ENCODE measurements around the gene AQR.
"Not testable (repeated sequence)": the region's sequence is repeated elsewhere in the genome, so short reads cannot be mapped to it uniquely, and the experiment has no call there.

Gene AQR

DNA sequence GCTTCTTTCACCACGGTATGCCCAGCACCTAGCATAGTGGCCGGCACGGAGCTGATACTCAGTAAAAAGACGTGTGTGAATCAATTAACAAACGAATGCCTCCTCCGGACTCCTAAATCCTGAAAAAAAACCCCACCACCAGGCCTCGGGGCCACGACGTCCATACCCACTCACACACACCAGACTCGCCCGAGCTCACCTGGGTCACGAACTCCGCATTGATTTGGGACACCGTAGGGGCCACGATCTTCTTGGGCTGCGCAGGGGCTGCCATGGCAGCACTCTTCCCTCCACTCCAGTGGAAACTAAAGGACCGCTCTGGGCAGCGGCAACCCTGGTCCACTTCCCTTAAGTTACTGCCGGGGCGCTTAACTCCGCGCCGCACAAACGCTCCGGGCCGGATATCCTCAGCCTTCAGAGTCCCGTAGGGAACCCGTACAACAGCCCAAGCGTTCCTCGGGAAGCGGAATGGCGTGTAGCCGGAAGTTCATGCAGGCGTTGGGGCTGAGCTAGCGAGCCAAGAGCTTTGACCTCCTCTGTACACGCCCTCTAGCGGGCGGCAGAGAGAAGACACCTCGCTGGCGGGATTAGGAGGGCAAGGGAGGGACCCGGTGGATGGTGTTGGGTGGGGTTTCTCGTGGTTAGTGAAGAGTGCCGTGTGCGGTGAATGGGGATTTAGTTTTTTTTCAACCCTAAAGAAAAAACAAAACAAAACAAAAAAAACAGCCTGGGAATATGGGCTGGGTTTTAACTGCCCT lies at the start of gene AQR:
AQR (minus strand) TSS at position 403 of the 758 bp plus-strand sequence; CDS start at position 274, 129 bp downstream.
- peak; percentile 72 for FAIRE-seq
- DNase-seq (ENCODE audit: low spot score) = peak; percentile 91

DNA sequence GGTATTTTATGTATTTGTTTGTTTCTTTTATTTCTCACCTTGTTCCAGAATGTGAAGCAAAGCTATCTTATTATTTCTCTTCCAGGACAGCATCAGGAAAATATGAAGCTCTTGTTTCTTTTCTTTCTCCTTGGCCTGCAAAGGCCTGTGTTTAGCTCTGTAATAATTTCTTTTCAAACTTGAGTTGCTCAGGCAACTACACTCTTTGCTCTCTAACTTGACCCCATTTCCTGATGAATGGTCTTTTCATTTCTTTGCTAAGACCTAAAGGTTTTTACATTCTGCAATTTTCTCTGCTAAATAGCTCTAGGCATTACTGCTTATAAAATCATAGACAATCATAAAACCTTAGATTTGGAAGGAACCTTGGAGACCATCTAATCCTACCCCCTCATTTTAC lies 44.7 kb upstream of the AQR start:
- no peak for FAIRE-seq
- DNase-seq (ENCODE audit: low spot score) = no peak

DNA sequence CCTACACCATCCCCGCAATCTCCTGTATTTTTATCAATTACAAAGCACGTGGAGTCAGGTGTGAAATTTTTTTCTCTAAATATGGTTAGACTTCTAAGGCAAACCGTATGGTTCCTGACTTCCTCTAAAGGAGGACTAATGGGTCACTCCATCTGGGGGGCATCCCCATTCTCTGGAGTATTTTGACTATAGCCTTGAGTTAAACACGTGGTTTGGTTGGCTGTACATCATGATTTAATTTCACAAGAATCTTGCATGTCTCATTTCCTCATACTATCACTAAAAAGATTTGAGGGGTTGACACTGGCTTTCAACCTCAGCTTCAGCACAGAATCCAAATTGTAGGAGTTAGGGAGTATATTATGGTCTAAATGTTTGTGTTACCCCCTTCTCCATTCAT lies 43.8 kb upstream of the AQR start:
- DNase-seq (ENCODE audit: low spot score) (no peak), FAIRE-seq (no peak)

DNA sequence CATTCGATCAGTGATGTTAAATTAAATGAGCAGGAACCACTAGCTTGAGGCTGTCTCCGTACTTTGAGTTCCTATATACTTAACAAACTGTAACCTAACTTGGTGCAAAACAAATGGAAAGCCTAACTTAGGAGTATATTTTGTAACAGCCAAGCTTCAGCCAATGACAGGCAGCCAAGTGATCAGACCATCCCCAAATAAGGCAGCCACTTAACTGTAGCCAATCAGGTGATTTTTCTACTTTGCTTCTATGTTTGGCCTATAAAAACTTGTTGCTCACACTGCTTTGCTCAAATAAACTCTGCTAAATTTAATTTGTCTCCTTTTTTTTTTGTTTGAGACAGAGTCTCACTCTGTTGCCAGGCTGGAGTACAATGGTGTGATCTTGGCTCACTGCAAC lies 37.9 kb upstream of the AQR start:
- DNase-seq (ENCODE audit: low spot score) (no peak), FAIRE-seq (no peak)

DNA sequence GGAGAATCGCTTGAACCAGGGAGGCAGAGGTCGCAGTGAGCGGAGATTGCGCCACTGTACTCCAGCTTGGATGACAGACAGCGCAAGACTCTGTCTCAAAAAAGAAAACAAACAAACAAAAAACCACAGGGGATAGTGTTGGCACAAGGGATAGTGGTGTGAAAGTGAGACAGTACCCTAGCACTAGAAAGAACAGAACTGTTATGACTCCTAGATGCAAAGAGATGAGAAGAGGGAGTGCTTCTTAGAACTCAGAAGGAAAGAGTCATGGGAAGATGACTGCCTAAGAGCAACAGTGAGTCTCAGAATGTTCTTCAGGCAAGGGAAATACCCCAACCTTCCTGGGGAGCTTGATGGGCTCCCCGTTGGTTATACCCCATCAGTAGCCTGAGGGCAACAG lies 36.4 kb upstream of the AQR start:
- DNase-seq (ENCODE audit: low spot score) (no peak), FAIRE-seq (no peak)

DNA sequence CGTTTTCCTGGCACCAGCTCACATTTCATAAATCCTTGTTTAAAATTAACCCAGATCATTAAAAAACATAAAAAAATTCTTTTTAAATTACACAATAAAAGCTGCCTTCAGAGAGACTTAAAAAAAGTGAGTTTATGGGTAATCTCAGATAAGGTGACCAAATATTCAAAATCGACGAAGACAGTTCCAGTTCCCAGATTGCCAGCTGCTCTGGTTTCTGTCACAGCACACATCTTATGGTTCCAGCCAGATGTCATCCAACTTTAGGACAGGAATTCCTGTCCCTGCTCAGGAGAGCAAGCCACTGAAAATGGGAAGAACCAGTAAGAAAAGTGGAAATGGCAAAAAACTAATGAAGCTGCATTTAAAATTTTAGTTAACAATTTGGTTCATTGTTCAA lies 34.4 kb upstream of the AQR start:
- FAIRE-seq = no peak
- no peak for DNase-seq (ENCODE audit: low spot score)

DNA sequence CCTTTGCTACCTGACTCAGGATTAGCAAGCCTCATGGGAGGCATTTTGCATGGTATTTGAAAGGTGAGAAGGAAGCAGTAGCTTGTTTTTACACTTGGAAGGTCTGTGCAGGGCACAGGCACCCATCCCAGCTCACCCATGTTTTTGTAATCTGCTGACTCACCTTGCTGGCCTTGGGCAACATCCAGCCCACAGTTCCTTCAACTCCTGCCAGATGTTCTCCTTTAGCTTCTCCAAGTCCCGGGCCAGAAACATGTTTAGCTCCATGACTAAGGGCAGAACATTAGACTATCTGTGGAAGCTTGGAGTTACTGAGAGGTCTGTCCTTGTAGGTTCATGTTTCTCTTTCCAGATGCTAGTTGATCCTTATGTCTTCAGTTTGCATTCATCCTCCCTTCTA lies 31.0 kb upstream of the AQR start:
- no peak for FAIRE-seq

DNA sequence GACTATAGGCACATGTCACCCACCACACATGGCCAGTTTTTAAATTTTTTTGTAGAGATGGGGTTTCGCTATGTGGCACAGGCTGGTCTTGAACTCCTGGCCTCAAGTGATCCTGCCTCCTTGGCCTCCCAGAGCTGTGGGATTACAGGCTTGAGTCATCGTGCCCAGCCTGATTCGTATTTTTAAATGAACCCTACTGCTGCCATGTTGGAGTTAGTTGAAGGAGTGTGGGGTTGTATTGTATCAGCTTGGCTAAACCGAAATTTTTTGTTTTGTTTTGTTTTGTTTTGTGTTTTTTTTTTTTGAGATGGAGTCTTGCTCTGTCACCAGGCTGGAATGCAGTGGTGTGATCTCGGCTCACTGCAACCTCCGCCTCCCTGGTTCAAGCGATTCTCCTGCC lies 30.4 kb upstream of the AQR start:
- FAIRE-seq (no peak), DNase-seq (ENCODE audit: low spot score) (no peak)

More for the DNA sequence above, 31.0 kb upstream of the AQR start:
- DNase-seq (ENCODE audit: low spot score) = no peak

DNA sequence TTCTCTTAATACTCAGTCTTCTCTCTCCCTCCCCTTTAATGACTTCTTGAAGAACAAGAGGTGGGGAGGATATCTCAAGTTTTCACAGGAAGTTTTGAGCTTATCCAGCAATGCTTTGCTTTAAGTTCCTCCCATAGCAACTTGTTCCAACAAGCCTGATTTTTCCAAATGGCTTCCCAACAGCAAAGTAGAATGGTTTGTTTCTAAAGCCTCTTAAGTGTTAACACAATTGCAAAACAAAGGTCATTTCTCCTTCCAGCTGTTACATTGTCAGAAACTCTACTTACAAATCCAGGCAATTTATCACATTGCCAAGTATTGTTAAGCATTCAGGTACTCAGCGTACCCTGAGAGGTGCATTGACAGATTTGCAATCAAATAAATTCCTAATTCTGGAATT lies 25.4 kb upstream of the AQR start:
- no peak for DNase-seq (ENCODE audit: low spot score)
- FAIRE-seq = no peak

DNA sequence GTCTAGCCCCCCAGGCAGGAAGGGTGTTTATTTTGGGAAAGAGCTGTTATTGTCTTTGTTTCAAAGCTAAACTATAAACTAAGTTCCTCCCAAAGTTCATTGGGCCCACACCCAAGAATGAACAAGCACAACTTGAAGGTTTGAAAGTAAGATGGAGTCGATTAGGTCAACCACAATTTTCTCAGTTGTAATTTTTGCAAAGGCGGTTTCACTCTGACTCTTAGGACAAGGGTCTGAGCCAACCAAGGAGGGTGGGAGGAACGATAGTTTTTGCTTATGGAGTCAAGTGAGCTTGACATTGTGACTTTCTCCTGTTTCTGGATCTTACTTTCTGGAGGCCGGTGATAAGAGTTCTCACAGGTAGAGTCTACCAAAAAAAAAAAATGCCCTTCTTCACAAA lies 24.3 kb upstream of the AQR start:
- FAIRE-seq (no peak), DNase-seq (ENCODE audit: low spot score) (no peak)

DNA sequence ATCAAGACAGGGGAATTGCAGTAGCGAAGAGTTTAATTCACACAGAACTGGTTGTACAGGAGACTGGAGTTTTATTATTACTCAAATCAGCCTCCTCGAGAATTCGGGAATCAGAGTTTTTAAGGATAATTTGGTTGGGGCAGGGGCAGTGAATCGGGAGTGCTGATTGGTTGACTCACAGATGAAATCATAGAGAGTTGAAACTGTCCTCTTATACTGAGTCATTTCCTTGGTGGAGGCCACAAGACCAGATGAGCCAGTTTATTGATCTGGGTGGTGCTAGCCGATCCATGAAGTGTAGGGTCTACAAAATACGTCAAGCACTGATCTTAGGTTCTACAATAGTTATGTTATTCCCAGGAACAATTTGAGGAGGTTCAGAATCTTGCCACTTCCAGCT lies 23.9 kb upstream of the AQR start:
- DNase-seq (ENCODE audit: low spot score) (no peak), FAIRE-seq (no peak)

DNA sequence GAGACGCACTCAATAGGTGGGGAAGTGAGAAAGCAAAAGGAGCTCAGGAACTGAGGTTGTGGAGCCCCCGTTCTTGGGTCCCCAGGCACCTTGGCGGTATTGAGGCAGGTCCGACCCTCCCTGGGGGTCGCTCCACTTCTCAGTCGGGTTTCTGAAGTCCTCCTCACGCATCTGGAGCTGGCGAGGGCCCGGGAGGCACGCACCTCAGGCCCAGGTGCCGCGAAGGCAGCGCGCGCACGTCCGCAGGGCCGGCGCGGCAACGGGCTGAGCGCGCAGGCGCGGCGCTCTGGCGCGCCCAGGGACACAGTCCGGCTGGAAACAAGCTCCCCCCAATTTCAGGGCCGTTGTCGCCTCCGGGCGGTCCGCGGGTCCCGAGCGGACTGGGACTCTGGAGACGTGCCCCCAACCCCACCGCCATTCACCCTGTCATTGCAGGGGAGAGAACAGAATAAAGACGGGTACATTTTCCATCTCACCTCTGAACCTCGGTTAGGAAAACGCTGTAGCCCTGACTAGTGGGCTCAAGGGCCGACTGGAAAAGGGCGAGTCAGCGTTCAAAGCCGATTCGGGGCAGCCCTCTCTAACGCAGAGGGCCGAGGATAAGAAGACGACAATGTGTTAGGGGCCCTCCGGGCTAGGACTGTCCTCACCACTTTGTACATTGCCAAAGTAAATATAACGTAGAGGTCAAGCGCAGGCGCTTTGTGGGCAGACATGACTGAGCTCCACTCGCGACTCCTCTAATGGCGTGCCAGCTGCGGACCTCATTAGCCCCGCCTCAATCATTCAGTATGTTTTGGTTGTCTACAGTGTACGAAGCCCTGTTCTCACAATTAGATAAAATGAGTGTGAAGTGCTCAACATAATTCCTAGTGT lies 18.7 kb upstream of the AQR start, which contains the start of gene ZNF770:
ZNF770 (minus strand) TSS at position 261 of the 876 bp plus-strand sequence. CDS start 4,853 bp downstream, outside the sequence.
- FAIRE-seq (no peak), DNase-seq (ENCODE audit: low spot score) (peak; percentile 23)

DNA sequence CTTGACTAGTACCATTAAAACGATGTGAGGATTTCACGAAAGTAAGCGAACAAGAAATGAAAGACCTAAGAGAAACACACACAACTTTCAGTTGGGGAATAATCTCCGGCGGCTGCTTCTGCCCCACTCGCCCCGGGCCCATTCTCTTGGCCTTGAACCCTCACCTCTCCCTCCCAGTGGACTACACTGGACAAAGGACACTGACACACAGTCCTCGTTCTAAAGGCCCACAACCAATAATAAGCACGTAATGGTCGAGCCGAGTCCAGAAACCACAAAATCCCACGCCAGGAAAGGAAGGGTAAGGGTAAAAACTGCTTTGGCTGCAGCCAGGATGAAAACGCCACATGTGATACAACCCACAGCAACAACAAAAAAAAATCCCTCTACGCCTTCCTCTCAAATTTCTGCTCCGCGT lies 18.1 kb upstream of the AQR start:
- DNase-seq (ENCODE audit: low spot score) (no peak), FAIRE-seq (no peak)

DNA sequence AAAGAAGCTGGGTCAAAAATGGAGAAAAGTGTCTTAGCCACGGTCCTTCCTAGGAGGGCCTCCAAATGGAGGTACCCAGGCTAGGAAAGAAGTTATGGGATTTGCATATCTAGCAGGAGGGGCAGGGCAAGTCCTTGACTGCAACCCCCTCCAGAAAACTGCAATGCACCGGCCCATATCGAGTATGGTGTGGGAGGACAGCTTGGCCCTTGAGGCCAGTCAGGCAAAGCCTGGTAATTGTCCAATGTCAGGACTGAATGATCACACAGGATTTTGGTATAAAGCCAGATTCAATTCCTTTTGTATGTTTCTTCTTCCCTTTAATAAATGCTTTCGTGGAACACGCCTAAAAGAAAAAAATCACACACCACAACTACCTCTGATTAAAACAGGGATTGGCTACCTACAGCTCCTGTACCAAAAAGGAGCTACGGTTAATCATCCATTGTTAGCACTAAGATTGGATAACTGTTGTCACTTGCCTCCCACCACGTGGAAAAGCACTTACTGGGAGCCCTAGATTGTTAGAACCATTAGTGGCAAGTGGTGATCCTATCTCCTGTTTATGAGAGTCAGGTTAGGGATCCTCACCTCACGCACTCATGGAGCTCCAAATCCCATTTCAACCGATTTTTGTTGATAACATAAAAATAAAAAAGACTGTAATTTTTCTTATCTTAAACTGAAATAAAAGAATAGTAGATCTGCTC lies 17.4 kb upstream of the AQR start:
- DNase-seq (ENCODE audit: low spot score) (peak; percentile 17), FAIRE-seq (no peak)

DNA sequence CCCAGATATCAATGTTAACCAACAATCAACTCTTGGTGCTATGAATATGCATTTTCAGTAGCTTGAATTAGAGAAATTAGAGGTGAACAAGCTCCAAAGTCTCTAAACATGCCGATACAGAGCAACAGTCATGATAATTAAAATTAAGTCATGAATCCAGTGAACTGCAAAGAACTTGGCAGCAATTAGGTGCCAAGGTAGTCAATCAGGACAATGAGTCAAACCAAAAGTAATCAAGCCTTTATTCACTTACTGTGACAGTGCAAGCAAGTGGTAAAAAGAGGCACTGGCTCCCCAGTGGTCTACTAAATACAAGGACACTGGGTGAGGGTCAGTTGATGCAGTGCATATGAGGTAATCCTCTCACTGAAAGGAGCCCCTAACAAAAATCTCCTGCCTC lies 16.8 kb upstream of the AQR start:
- no peak for DNase-seq (ENCODE audit: low spot score)
- no peak for FAIRE-seq

DNA sequence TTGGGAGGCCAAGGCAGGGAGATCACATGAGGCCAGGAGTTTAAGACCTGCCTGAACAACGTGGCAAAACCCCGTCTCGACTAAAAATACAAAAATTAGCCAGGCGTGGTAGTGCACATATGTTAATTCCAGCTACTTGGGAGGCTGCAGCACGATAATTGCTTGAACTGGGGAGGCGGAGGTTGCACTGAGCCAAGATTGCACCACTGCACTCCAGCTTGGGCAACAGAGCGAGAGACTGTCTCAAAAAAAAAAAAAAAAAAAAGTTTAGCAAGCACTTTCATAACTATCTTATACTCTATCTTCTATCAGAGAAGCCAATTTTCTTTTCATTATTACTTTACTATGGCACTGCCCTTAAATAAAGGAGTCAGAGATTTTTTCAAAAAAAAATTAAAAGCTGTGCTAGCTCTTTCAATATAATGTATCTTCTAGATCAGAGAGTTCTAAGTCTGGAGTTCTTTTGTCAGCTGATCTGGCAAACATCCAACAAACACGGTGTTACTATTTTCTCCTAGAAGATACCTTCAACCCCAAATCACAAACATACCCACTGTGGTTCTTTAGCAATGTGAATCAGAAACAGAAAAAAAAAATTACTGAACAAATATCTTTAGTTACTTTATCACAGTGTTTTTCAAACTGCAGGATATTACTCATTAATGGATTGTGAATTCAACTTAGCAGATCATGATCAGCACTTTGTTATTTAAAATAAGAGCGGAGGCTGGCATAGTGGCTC lies 15.5 kb upstream of the AQR start:
- DNase-seq (ENCODE audit: low spot score) = peak; percentile 8
- FAIRE-seq = no peak

DNA sequence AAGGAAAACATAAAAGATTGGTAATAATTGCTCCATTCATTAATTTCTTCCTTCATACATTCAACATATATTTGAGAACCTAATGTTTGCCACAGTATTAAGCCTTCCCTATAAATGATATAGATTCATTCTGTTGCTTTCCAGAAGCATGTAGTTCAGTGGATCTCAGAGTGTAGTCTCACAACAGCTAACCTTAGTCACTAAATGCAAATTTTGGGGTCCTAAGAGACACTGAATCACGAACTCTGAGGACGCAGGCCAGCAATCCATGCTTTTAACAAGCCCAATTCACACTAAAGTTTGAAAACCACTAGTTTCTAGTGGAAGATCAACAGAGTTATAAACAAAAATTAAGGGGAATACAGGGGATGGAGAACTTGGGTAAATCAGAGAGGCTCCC lies 7.2 kb upstream of the AQR start:
- DNase-seq (ENCODE audit: low spot score) = no peak
- no peak for FAIRE-seq

DNA sequence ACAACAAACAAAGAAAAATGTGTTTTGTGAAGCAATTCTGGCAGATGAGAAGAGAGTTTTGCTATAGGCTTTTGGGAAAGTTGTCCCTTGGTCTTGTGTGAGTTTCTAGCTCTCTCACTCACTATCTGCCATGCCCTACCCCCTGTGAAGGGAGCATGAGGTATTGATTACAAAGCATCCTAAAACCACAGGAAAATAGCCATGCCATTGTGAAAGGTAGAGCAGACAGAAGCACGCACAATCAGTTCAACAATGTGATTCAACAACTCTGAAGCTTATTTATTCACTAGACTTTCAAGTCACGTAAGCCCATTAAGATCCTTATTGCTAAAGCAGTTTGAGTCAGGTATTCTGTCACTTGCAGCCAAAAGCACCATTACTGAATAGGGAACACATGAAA lies 6.5 kb upstream of the AQR start:
- DNase-seq (ENCODE audit: low spot score) = no peak
- FAIRE-seq = no peak

DNA sequence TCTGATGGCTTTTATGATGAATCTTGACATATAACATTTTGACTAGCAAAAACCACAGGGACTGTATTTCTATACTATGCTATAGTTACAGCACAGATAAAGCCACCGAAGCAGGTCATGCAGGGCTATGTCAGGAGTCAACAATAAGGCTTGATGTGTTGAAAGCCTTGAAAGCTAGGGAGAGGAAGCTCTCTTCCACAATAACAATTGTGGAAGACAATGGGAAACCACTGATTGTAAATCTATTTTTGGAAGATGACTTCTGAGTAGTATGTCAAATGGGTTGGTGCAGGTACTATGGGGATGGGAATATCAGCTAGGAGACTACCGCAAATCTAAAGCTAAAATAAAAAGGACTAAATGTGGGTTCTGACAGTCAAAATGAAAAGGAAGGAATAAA lies 4.0 kb upstream of the AQR start:
- DNase-seq (ENCODE audit: low spot score) = no peak
- FAIRE-seq = no peak

DNA sequence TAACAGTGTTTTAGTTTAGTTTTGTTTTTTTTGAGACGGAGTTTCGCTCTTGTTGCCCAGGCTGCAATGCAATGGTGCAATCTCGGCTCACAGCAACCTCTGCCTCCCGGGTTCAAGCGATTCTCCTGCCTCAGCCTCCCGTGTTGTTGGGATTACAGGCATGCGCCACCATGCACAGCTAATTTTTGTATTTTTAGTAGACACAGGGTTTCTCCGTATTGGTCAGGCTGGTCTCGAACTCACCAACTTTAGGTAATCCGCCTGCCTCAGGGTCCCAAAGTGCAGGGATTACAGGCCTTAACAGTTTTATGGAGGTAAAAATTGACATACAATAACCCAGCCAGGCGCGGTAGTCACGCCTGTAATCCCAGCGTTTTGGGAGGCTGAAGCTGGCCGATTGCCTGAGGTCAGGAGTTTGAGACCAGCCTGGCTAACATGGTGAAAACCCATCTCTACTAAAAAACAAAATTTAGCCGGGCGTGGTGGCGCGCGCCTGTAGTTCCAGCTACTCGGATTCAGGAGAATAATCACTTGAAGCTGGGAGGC lies 629 bp upstream of the AQR start:
- not testable (repeated sequence) for FAIRE-seq; DNase-seq (ENCODE audit: low spot score)

DNA sequence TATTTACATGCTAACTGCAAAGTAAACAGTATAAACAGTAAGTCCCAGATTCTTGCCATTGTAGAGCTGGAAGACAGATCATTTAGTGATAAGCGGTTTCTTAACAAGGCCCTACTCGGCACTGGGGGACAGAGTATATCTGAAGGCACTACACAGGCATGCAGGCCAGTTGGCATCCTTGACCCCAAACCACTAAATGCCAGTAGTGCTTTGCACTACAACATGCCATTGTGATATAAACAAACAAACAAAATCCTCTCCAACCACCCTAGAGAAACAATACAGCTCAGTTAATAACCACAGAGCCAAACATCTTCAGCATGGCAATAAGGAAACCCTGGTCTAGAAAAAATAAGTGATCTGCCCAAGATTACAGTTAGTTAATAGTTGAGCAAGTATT lies 5.3 kb downstream of the AQR start:
- DNase-seq (ENCODE audit: low spot score) (no peak), FAIRE-seq (no peak)

Measured in RCC 7860 (cell line).